Activated CD4-positive, alpha-beta T cell treated with anti-CD3 and anti-CD28 coated beads, Interleukin-2, Interleukin-6, amounts not matched to agents 100 ng/mL and 50 ng/mL, durations not matched to agents 16 hours and 8 hours (primary cell): ENCODE measurements around the gene MROH7.
"Not testable (repeated sequence)": the region's sequence is repeated elsewhere in the genome, so short reads cannot be mapped to it uniquely, and the experiment has no call there.

Experiments
- DNase-seq: peaks from one replicate; pipeline ENCODE4 v3.0.0-alpha.2; 2020

MROH7 gene

GRCh38 chr1:54610601-54611580 is 30.7 kb upstream of the MROH7 start:
- DNase-seq, result no peak

DNA sequence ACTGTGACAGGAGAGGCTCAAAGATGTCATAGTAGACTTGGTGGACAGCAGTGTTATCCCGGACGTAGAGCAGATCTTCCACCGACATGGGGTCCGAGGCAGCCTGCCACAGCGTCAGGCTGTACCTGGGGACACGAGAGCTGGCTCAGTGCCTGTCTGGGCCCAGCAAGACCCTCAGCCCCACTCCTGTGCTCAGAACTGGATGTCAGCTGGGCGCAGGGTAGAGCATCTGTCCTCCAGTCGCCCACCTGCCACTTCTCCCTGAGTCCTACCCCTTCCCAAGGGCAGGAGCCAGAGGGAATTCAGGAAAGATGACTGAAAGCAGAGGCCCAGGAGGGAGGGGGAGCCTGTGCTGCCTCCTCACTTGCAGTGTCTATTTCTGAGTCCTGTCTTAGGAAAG is 30.0 kb upstream of the MROH7 start:
- DNase-seq, result no peak

DNA sequence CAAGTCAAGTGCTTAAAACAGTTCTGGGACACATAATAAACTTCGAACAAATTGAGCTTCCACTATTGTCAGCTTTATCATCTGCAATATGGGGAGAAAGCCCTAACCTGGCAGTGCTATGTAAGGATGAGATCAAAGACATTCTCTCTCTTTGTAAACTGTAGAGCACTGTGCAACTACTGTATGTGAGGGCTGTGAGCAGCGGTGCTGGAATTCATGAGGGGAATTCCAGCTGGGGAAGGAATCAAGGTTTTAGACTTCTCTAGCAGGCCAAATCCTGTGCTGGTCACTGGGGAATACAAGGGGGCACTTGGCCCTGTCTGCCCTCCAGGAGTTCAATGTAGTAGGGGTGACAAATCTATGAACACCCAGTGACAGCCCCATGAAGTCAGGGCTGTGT is 27.6 kb upstream of the MROH7 start:
- DNase-seq, result no peak

DNA sequence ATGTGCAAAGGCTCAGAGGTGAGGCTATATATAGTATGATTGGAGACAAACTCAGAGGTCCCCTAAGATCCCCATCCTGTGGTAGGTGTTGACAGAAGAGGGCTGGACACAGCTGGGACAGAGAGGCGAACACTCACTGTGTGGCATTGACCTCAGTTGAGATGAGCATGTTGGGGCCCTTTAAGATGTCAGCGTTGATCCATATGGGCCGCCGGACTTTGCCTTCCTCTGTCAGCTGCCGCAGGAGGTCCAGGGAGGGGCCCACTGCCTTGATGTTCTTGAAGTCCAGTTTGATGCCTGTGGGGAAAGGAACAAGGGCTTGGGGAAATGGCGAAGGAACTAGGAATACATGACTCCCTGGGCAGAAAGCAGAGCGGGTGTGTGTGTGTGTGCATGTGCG is 27.0 kb upstream of the MROH7 start:
- DNase-seq, result no peak

GRCh38 chr1:54615531-54616279 is 25.9 kb upstream of the MROH7 start:
- no peak for DNase-seq

DNA sequence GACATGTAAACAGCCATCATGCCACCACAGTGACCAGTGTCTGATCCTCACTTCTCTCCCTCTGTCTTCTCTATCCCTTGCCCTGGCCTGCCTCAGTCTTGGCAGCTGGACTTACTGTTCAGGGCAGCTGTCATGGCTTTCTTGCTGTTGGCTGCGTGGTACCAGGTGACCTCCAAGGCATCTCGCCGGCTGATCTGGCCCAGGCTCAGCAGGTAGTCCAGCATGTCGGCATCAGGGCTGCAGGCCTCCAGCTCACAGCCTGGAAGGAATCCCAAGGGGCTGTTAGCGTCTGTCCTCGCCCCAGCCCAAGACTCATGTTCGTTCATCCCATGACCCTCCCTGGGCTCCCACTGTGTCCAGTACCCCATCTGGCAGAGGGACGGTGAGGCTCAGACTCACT is 21.8 kb upstream of the MROH7 start:
- DNase-seq, result no peak

- DNase-seq, result no peak
Observed at GRCh38 chr1:54623216-54624007, 18.2 kb upstream of the MROH7 start, which contains the start of gene FAM151A. Gene FAM151A (minus strand): TSS chr1:54623525. CDS start chr1:54623395, 130 bp downstream.

- no peak for DNase-seq
Observed at GRCh38 chr1:54624466-54625464, 16.8 kb upstream of the MROH7 start.

DNA sequence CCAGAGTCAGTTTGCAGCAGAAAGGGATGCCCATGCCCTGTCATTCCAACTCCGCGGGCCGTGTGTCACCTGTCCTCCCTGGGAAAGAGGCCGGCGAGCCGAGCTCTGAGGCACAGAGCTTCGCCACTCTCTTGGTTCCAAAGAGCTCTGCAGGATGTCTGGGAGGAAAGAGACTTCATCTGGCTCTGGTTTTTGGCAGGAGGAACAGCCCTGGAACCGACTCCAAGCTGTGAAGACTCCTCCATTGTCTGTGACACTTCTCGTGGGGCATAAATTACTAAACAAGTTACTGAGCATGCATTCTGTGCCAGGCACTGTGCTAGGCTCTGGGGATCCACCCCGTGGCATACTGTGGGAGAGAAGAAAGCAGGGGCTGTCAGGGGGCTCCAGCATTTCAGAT is 14.4 kb upstream of the MROH7 start:
- DNase-seq, result no peak

DNA sequence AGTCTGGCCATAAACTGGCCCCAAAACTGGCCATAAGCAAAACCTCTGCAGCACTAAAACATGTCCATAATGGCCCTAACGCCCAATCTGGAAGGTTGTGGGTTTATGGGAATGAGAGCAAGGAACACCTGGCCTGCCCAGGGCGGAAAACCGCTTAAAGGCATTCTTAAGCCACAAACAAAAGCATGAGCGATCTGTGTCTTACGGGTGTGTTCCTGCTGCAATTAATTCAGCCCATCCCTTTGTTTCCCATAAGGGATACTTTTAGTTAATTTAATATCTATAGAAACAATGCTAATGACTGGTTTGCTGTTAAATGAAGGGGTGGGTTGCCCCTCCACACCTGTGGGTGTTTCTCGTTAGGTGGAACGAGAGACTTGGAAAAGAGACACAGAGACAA is 5.8 kb upstream of the MROH7 start:
- not testable (repeated sequence) for DNase-seq

DNA sequence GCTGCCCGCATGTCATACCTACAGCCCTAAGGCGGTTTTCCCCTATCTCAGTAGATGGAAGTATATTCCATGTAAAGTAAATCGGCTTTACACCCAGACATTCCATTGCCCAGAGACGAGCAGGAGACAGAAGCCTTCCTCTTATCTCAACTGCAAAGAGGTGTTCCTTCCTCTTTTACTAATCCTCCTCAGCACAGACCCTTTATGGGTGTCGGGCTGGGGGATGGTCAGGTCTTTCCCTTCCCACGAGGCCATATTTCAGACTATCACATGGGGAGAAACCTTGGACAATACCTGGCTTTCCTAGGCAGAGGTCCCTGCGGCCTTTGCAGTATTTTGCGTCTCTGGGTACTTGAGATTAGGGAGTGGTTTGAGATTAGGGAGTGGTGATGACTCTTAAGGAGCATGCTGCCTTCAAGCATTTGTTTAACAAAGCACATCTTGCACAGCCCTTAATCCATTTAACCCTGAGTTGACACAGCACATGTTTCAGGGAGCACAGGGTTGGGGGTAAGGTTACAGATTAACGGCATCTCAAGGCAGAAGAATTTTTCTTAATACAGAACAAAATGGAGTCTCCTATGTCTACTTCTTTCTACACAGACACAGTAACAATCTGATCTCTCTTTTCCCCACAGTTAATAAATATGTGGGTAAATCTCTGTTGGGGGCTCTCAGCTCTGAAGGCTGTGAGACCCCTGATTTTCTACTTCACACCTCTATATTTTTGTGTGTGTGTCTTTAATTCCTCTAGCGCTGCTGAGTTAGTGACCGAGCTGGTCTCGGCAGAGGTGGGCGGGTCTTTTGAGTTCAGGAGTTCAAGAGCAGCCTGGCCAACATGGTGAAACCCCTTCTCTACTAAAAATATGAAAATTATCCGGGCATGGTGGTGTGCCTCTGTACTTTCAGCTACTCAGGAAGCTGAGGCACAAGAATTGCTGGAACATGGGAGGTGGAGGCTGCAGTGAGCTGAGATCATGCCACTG is 4.8 kb upstream of the MROH7 start:
- DNase-seq, result not testable (repeated sequence)

DNA sequence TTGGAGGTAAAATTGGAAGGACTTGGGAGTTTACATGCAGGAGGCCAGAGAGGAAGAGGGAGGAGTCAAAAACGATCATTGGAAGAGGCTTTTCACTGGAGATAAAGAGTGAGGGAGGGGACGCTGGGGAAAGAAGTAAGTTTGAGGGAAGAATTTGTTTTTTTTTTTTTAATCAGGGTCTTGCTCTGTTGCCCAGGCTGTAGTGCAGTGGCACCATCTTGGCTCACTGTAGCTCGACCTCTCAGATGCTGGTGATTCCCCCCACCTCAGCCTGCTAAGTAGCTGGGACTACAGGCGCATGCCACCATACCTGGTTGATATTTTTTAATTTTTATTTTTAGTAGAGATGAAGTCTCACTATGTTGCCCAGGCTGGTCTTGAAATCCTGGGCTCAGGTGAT is 1.2 kb upstream of the MROH7 start:
- no peak for DNase-seq

GRCh38 chr1:54643736-54644135 is 2.1 kb downstream of the MROH7 start:
- DNase-seq, result no peak

- DNase-seq, result no peak
Observed at GRCh38 chr1:54645806-54646676, 4.5 kb downstream of the MROH7 start.

DNA sequence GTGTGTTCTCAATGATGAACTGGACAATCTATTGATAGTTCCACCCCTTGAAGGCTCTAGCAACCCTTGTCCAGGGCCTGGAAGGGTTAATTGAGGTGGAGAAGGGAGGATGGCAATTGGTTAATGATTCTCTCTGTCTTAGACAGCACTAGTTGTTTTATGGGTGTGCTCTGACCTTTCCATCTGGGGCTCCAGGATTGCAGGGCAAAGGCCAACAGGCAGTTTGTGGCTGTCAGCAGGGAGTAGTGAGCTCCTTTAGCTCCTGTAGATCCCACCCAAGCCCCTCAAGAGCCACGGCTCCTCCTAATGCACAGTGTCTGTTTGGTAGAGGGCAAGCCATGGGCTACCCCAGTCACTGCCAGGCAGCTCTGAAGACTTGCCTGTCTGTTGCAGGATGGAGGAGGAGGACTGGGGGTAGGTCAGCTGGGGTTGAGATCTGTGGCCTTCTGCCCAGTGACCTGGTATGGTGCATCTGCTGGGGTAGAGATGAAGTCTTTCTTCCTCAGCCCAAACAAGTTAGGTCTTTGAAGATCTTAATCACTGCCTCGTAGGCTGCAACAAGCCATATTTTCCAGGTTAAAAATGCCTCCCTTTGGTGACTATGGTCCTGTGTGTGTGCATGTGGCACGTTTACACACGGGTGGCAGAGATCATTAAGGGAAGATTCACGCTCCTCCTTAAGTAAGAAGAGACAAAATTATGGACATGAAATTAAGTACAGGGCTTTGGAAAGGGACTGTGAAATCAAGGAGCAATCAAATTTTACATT is 7.7 kb downstream of the MROH7 start:
- no peak for DNase-seq

GRCh38 chr1:54649921-54650320 is 8.3 kb downstream of the MROH7 start:
- DNase-seq, result no peak

- DNase-seq, result no peak
Observed at GRCh38 chr1:54650417-54650816, 8.8 kb downstream of the MROH7 start.

GRCh38 chr1:54651608-54652007 is 10.0 kb downstream of the MROH7 start:
- DNase-seq, result no peak

- DNase-seq, result no peak
Observed at GRCh38 chr1:54652168-54652567, 10.6 kb downstream of the MROH7 start.
